GM21360 (cell line): ENCODE data around the gene SLC34A2.

Experiments used
- ATAC-seq: cut with Tn5 transposase; IDR thresholded peaks from one replicate; pipeline ENCODE4 v1.9.1; 2021; ENCODE audit warnings: mild to moderate bottlenecking, moderate library complexity; ENCODE audit not compliant: unreplicated experiment

SLC34A2 gene

GRCh38 chr4:25722964-25723363, 67.3 kb downstream of the SLC34A2 start:
- no peak for ATAC-seq

DNA sequence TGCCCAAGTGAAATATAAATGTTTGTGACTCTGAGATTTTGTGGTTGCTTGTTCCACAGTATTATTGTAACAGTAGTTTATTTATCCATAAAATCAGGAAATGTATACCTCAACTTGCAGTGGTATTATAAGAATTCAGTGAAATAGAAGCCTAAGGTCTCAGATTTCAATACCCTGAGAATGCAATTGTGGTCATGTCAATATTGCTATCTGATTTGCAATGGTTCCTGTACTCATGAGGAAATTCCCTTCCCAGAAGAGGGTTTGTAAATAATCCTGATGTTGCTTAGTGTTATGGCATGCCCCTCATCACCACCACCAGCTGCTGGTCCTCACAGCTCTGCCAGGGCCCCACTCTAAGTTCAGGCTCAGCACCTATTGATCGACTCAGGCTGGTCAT, 67.8 kb downstream of the SLC34A2 start:
- ATAC-seq = no peak

DNA sequence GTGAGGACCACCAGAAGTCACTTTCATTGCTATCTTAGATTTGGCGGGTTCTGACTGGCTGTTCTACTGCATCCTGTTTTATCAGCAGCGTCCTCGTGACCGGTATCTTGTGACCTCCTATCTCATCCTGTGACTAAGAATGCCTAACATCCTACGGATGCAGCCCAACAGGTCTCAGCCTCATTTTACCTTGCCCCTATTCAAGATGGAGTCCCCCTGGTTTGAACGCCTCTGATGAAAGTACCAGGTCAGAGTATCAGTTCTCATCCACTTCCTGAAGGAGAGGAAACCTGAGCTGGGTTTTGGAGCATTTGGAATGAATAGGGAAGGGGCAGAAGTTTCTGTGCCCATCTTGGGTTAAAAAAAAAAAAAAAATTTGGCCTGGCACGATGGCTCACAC, 70.2 kb downstream of the SLC34A2 start:
- ATAC-seq = no peak

- ATAC-seq = no peak
These were observed 72.3 kb downstream of the SLC34A2 start for GRCh38 chr4:25727711-25728493.
